ENCODE measurements around the gene CEP250.
"Not testable (repeated sequence)": the region's sequence is repeated elsewhere in the genome, so short reads cannot be mapped to it uniquely, and the experiment has no call there.

Gene CEP250

GRCh38 chr20:35497780-35498189 is 42.4 kb downstream of the CEP250 start:
- DNase-seq: no peak

GRCh38 chr20:35499271-35499670 is 43.9 kb downstream of the CEP250 start:
- DNase-seq: no peak

- no peak for DNase-seq
These were observed 47.0 kb downstream of the CEP250 start for GRCh38 chr20:35502352-35502751.

- DNase-seq: no peak
These were observed 47.9 kb downstream of the CEP250 start for GRCh38 chr20:35503281-35503680.

GRCh38 chr20:35503841-35504561 is 48.6 kb downstream of the CEP250 start:
- DNase-seq: no peak

GRCh38 chr20:35504751-35505150 is 49.4 kb downstream of the CEP250 start:
- no peak for DNase-seq

GRCh38 chr20:35506179-35506578 is 50.8 kb downstream of the CEP250 start:
- DNase-seq: no peak

- DNase-seq: no peak
These were observed 51.7 kb downstream of the CEP250 start for GRCh38 chr20:35506872-35507638.

GRCh38 chr20:35508493-35509218 is 53.3 kb downstream of the CEP250 start:
- no peak for DNase-seq

GRCh38 chr20:35510951-35511735 is 55.7 kb downstream of the CEP250 start:
- no peak for DNase-seq

GRCh38 chr20:35511814-35512420 is 56.5 kb downstream of the CEP250 start:
- DNase-seq: peak in 1 of 2 experiments; percentile 11

- DNase-seq: no peak
These were observed 59.1 kb downstream of the CEP250 start for GRCh38 chr20:35514371-35514932.

GRCh38 chr20:35515341-35515740 is 59.9 kb downstream of the CEP250 start:
- DNase-seq: no peak

GRCh38 chr20:35515949-35516645 is 60.7 kb downstream of the CEP250 start:
- DNase-seq: no peak

- DNase-seq: no peak
These were observed 61.7 kb downstream of the CEP250 start for GRCh38 chr20:35517125-35517524.

- DNase-seq: not testable (repeated sequence)
These were observed 62.4 kb downstream of the CEP250 start for GRCh38 chr20:35517767-35518166.

GRCh38 chr20:35518955-35519354 is 63.6 kb downstream of the CEP250 start:
- DNase-seq: no peak

GRCh38 chr20:35523298-35523888 is 68.0 kb downstream of the CEP250 start:
- DNase-seq: peak; percentile 1 to 7

- no peak for DNase-seq
These were observed 70.2 kb downstream of the CEP250 start for GRCh38 chr20:35525639-35526038.

GRCh38 chr20:35527122-35527769 is 71.8 kb downstream of the CEP250 start:
- no peak for DNase-seq
